NT2/D1 (cell line): Measurements from ENCODE around the gene MYH15.

Experiments
- DNase-seq: peaks from one replicate; pipeline ENCODE4 v3.0.0-alpha.2; 2011; ENCODE audit warnings: low read depth, low spot score
- H3K27me3 ChIP-seq: 2 replicates; pipeline ENCODE4 v1.6.0; 2011; ENCODE audit warnings: mild to moderate bottlenecking; ENCODE audit not compliant: insufficient read length, insufficient read depth
- H3K36me3 ChIP-seq: 2 replicates; pipeline ENCODE4 v1.6.1; 2011; ENCODE audit warnings: mild to moderate bottlenecking, low read length, mixed read lengths; ENCODE audit not compliant: insufficient read depth, insufficient read length
- H3K4me1 ChIP-seq: 2 replicates; pipeline ENCODE4 v1.5.1; 2011; ENCODE audit not compliant: insufficient read depth, insufficient read length
- H3K4me3 ChIP-seq: 2 replicates; pipeline ENCODE4 v1.5.1; 2011; ENCODE audit warnings: low read depth; ENCODE audit not compliant: insufficient read length
- H3K9ac ChIP-seq: 2 replicates; pipeline ENCODE4 v1.6.0; 2011; ENCODE audit warnings: low read depth; ENCODE audit not compliant: insufficient read length
- H3K9me3 ChIP-seq: 2 replicates; pipeline ENCODE4 v1.5.1; 2011; ENCODE audit warnings: mild to moderate bottlenecking, low read length; ENCODE audit not compliant: insufficient read depth
- SUZ12 ChIP-seq: IDR thresholded peaks from 2 replicates; pipeline ENCODE4 v1.6.1; 2011; ENCODE audit not compliant: insufficient read length, insufficient read depth; ENCODE audit errors: extremely low read depth
- YY1 ChIP-seq: IDR thresholded peaks from 2 replicates; pipeline ENCODE4 v1.6.1; 2011; ENCODE audit not compliant: insufficient read length, insufficient read depth
- ZNF274 ChIP-seq: IDR thresholded peaks from 2 replicates; pipeline ENCODE4 v1.6.1; 2011; ENCODE audit warnings: mild to moderate bottlenecking, low read depth, low read length

The MYH15 gene

GRCh38 chr3:108510496-108510895 is at the start of gene MYH15:
TSS of gene MYH15 (minus strand) at chr3:108510596. CDS start at chr3:108510530, 66 bp downstream.
- H3K27me3 ChIP-seq, result no peaks in the 10 kb centered on the region
- TF ChIP-seq ZNF274 (no peak), YY1 (no peak), SUZ12 (no peak)
- H3K9ac ChIP-seq, result no peak within 1 kb of the TSS
- no peaks in the 10 kb centered on the region for H3K9me3 ChIP-seq
- H3K36me3 ChIP-seq, result no peaks in the 10 kb centered on the region
- DNase-seq, result no peak
- no peak within 1 kb of the TSS for H3K4me3 ChIP-seq
- no peaks in the 10 kb centered on the region for H3K4me1 ChIP-seq

DNA sequence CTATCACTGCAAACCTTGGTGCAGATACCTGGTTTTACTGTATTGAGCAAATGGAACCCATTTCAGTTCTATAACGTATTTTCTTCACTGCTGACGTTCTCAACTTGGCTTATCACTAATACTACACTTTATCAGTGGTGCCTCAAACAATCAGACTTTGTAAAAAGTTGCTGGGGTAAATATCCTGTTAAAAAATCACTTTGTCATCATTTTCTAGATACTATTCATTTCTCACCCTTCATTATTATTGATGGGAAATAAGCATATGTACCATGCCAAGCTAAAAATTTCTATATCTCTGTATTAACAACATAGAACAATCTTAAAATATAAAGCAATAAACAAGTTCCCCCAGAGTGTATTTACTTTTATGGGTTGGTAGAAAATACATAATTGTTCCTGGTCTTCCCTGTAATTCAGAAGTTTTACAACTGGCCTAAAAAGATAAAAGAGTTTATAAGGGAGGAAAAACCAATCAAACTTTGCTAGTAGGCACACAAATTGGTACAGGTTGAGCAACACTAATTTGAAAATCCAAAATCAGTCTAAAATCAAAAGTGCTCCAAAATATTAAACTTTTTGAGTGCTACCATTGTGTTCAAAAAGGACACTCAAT is 45.7 kb upstream of the MYH15 start:
- Histone ChIP-seq H3K4me1 (no peaks in the 10 kb centered on the region), H3K9me3 (no peaks in the 10 kb centered on the region), H3K9ac (no peak overlapping the region), H3K27me3 (no peaks in the 10 kb centered on the region), H3K4me3 (no peak overlapping the region), H3K36me3 (peaks cover 77% of the 10 kb centered on the region)
- DNase-seq, result no peak
- TF ChIP-seq ZNF274 (no peak), YY1 (no peak), SUZ12 (no peak)

DNA sequence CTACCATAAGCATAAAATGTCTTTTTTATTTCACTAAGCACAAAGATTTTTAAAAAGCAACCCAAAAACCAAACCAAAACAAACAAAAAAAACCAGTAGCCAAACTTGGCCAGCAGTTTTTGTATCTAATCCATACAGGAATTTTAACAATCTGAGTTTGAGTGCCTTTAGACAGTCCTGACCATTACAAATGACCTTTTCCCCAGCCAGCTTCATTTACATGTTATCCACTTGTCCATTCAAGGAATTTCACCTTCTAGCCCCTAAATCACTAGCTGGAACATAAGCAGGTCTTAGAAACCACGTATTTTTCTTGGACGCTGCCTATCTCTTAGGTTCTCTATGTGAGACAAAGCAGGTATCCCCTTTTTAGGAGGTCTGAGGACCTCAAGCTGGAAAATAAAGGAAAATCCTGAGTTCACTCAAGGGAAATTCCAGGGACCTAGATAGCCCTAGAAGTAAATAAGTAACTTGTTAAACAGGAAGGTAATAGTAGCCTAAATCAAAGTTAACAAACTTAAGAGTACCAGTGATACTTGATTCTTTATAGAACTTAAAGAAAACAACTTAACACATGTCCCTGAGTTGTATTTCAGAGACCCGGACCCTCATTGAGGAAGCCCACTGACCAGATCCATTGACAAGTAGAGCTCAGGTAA is 44.6 kb upstream of the MYH15 start:
- DNase-seq, result no peak
- Histone ChIP-seq H3K4me1 (no peaks in the 10 kb centered on the region), H3K9me3 (no peaks in the 10 kb centered on the region), H3K4me3 (no peak overlapping the region), H3K36me3 (peaks cover 75% of the 10 kb centered on the region), H3K27me3 (no peaks in the 10 kb centered on the region), H3K9ac (no peak overlapping the region)
- TF ChIP-seq ZNF274 (no peak), SUZ12 (no peak), YY1 (no peak)

DNA sequence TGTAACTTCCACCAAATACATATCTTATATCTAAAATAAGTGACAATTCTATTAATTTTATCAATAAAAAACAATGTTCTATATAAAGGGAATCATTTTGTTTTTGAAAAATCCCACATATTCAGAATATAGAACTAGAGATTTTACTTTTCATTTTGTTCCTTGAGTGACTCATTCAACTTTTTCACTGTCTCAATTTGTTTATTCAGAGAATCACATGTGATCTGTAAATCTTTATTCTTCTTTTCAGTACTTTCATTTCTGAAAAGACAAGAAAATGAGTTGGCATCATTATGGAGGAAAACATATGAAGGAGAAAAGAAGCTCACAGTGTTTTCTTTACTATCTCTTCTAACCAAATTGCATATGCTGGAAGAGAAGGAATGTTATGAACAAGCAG is 43.8 kb upstream of the MYH15 start:
- Histone ChIP-seq H3K9me3 (no peaks in the 10 kb centered on the region), H3K9ac (no peak overlapping the region), H3K27me3 (no peaks in the 10 kb centered on the region), H3K4me1 (no peaks in the 10 kb centered on the region), H3K4me3 (no peak overlapping the region), H3K36me3 (peaks cover 75% of the 10 kb centered on the region)
- TF ChIP-seq ZNF274, result no peak
- no peak for TF ChIP-seq YY1
- no peak for TF ChIP-seq SUZ12
- no peak for DNase-seq

- Histone ChIP-seq H3K36me3 (peaks cover 73% of the 10 kb centered on the region), H3K27me3 (no peaks in the 10 kb centered on the region), H3K4me1 (no peaks in the 10 kb centered on the region), H3K9me3 (no peaks in the 10 kb centered on the region), H3K4me3 (no peak overlapping the region), H3K9ac (no peak overlapping the region)
- DNase-seq, result no peak
- TF ChIP-seq ZNF274 (no peak), SUZ12 (no peak), YY1 (no peak)
Observed at GRCh38 chr3:108552267-108553159, 42.1 kb upstream of the MYH15 start.

- Histone ChIP-seq H3K4me1 (no peaks in the 10 kb centered on the region), H3K27me3 (no peaks in the 10 kb centered on the region), H3K9me3 (no peaks in the 10 kb centered on the region), H3K9ac (no peak overlapping the region), H3K4me3 (no peak overlapping the region), H3K36me3 (peaks cover 64% of the 10 kb centered on the region)
- DNase-seq, result no peak
- TF ChIP-seq YY1, result no peak
- TF ChIP-seq ZNF274, result no peak
- TF ChIP-seq SUZ12, result no peak
Observed at GRCh38 chr3:108548886-108549285, 38.5 kb upstream of the MYH15 start.

- H3K36me3 ChIP-seq, result peaks cover 65% of the 10 kb centered on the region
- no peaks in the 10 kb centered on the region for H3K9me3 ChIP-seq
- H3K4me3 ChIP-seq, result no peak overlapping the region
- H3K4me1 ChIP-seq, result no peaks in the 10 kb centered on the region
- no peak for DNase-seq
- TF ChIP-seq YY1 (no peak), ZNF274 (no peak), SUZ12 (no peak)
- H3K27me3 ChIP-seq, result no peaks in the 10 kb centered on the region
- H3K9ac ChIP-seq, result no peak overlapping the region
Observed at GRCh38 chr3:108548304-108548703, 37.9 kb upstream of the MYH15 start.
